ENCODE data around the gene MX2. TPM values are rescaled to one million over a fixed set of nuclear protein-coding genes. Genes with fewer than 3 reads are reported as not detected.

MX2 gene
- total and polyA plus RNA-seq, 4 donors, result 0.69 to 4.7 (median 2.2) TPM

- Histone ChIP-seq H3K9ac (ENCODE audit: low read depth in 1 of 2, low read length in 2 of 2) (no peak overlapping the region), H3K27me3 (ENCODE audit: control insufficient read depth in 4 of 4, insufficient read depth in 4 of 4, low read length in 3 of 4) (no peaks in the 10 kb centered on the region), H3K36me3 (ENCODE audit: control insufficient read depth in 4 of 4, insufficient read depth in 3 of 4, low read depth in 1 of 4, low read length in 3 of 4) (peaks cover 0 to 38% (median 24%) of the 10 kb centered on the region in 4 donors), H3K27ac (ENCODE audit: low read depth in 1 of 2, low read length in 2 of 2) (no peak overlapping the region), H3K9me3 (ENCODE audit: control insufficient read depth in 4 of 4, low read length in 3 of 4) (no peaks in the 10 kb centered on the region), H3K4me3 (ENCODE audit: low read depth in 1 of 3, low read length in 3 of 3) (no peak overlapping the region), H3K4me1 (ENCODE audit: control insufficient read depth in 4 of 4, insufficient read depth in 4 of 4, low read length in 3 of 4) (peaks cover 0 to 8% (median 3%) of the 10 kb centered on the region in 4 donors)
- 94% methylated on average over 22 of the region's 22 CpGs for WGBS
- TF ChIP-seq JUND (IDR thresholded peaks at IDR 0.05) (no peak), GABPA (IDR thresholded peaks at IDR 0.05 in 1 of 2, conservative IDR thresholded peaks at IDR 0.05 in 1 of 2) (no peak), ATF3 (IDR thresholded peaks at IDR 0.05) (no peak), NR2F2 (IDR thresholded peaks at IDR 0.05) (no peak), HNF4A (conservative IDR thresholded peaks at IDR 0.05) (no peak)
- no peak for DNase-seq (ENCODE audit: low spot score)
Measured at GRCh38 chr21:41458559-41458958, 96.7 kb downstream of the MX2 start.

Other genes starting within 250 kb of the MX2 start
- 10 to 100 TPM in 1 of 2 donors, 1 to 10 TPM in 1; 6.4 to 16.7 TPM for gene BACE2, start 193.9 kb upstream of the MX2 start, total RNA-seq
- gene BACE2, start 193.9 kb upstream of the MX2 start, polyA plus RNA-seq, result 1 to 10 TPM; 1.7 to 4.8 TPM
- 10 to 100 TPM in 1 of 2 donors, 1 to 10 TPM in 1; 5.4 to 18.2 TPM for gene FAM3B, start 45.2 kb upstream of the MX2 start, total RNA-seq
- gene FAM3B, start 45.2 kb upstream of the MX2 start, polyA plus RNA-seq, result 1 to 10 TPM in 1 of 2 donors, under 1 TPM in 1; 0.72 to 1.5 TPM
- gene MX1, start 64.2 kb downstream of the MX2 start, total RNA-seq, result 10 to 100 TPM; 15.1 to 21.3 TPM
- gene MX1, start 64.2 kb downstream of the MX2 start, polyA plus RNA-seq, result 10 to 100 TPM; 16.3 to 19.7 TPM
- 10 to 100 TPM in 1 of 2 donors, under 1 TPM in 1; 0.14 to 32.0 TPM for gene TMPRSS2, start 146.1 kb downstream of the MX2 start, total RNA-seq
- 10 to 100 TPM in 1 of 2 donors, 1 to 10 TPM in 1; 4.6 to 18.2 TPM for gene TMPRSS2, start 146.1 kb downstream of the MX2 start, polyA plus RNA-seq